Effector memory CD4-positive, alpha-beta T cell (primary cell): ENCODE results near the gene AFF4.
"Not testable (repeated sequence)": the region's sequence is repeated elsewhere in the genome, so short reads cannot be mapped to it uniquely, and the experiment has no call there.

Experiments
- DNase-seq, 3 donors: peaks; one replicate each; pipeline ENCODE4 v3.0.0-alpha.2; 2020
- H3K27ac ChIP-seq: 2 replicates; pipeline ENCODE4 v1.7.0; 2013; ENCODE audit warnings: mild to moderate bottlenecking, low read length, moderate library complexity; ENCODE audit not compliant: insufficient read depth, poor library complexity, severe bottlenecking
- H3K27me3 ChIP-seq: replicated peaks from 2 replicates; pipeline ENCODE4 v1.7.0; 2013; ENCODE audit warnings: mild to moderate bottlenecking, low read length; ENCODE audit not compliant: insufficient read depth, control insufficient read depth, poor library complexity, severe bottlenecking
- H3K36me3 ChIP-seq: 2 replicates; pipeline ENCODE4 v1.7.0; 2013; ENCODE audit warnings: mild to moderate bottlenecking, low read length, moderate library complexity; ENCODE audit not compliant: control insufficient read depth, insufficient read depth
- H3K4me1 ChIP-seq: 2 replicates; pipeline ENCODE4 v1.7.0; 2013; ENCODE audit warnings: low read length, mild to moderate bottlenecking; ENCODE audit not compliant: control insufficient read depth, insufficient read depth, poor library complexity, severe bottlenecking
- H3K4me3 ChIP-seq: 2 replicates; pipeline ENCODE4 v1.7.0; 2013; ENCODE audit warnings: low read length, low read depth, mild to moderate bottlenecking; ENCODE audit not compliant: insufficient read depth, poor library complexity, severe bottlenecking
- H3K9me3 ChIP-seq: 2 replicates; pipeline ENCODE4 v1.7.0; 2013; ENCODE audit warnings: mild to moderate bottlenecking, low read length, moderate library complexity; ENCODE audit not compliant: control insufficient read depth

The AFF4 gene

DNA sequence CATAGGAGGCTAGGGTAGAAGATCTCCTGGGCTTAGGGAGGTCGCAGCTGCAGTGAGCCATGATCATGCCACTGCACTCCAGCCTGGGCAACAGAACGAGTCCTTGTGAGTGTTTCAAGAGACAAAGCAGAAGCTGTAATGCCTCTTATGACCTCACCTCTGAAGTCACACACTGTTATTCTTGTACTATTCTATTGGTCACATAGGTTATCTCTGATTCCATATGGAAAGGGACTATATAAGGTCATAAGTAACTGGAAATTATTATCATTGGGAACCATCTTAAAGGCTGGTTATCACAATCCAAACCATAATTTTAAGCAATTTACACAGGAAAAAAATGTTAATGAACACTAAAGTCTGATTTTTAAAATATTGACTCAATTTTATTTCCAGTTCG, 17.9 kb upstream of the AFF4 start:
- no peak for DNase-seq
- Histone ChIP-seq H3K4me3 (no peak overlapping the region), H3K36me3 (no peaks in the 10 kb centered on the region), H3K9me3 (peaks cover 3% of the 10 kb centered on the region), H3K27ac (no peak overlapping the region), H3K27me3 (no peaks in the 10 kb centered on the region), H3K4me1 (no peaks in the 10 kb centered on the region)

DNA sequence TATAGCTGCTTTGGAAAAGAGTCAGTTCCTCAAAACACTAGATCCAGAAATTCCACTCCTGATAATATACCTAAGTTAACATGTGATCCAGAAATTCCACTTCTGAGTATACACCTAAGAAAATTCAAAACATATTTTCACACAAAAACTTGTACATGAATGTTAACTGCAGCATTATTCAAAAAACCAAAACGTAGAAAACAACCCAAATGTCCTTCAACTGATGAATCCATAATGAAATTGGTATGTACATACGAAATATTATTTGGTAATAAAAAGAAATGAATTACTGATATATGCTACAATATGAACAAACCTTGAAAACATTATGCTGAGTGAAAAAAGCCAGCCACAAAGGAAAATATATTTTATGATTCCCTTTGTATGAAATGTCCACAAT, 16.5 kb upstream of the AFF4 start:
- Histone ChIP-seq H3K4me3 (no peak overlapping the region), H3K36me3 (no peaks in the 10 kb centered on the region), H3K9me3 (peaks cover 3% of the 10 kb centered on the region), H3K27ac (no peak overlapping the region), H3K4me1 (no peaks in the 10 kb centered on the region), H3K27me3 (no peaks in the 10 kb centered on the region)
- DNase-seq: no peak

DNA sequence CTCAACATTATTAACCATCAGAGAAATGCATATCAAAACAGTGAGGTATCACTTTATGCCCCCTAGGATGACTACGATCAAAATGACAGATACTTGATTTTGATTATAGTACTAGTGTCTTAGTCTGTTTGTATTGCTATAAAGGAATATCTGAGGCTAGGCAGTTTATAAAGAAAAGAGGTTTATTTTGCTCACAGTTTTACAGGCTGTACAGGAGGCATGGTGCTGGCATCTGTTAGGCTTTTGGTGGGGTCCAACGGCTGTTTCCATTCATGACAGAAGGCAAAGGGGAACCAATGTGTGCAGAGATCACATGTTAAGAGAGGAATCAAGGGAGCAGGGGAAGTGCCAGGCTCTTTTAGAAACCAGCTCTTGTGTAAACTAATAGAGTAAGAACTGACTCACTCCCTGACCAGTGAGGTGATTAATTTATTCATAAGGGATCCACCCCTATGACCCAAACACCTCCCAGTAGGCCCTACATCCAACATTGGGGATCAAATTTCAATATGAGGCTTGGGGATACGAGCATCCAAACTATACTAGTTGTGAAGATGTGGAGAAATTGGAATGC, 16.0 kb upstream of the AFF4 start:
- DNase-seq: no peak
- Histone ChIP-seq H3K36me3 (no peaks in the 10 kb centered on the region), H3K9me3 (peaks cover 3% of the 10 kb centered on the region), H3K27ac (no peak overlapping the region), H3K4me3 (no peak overlapping the region), H3K4me1 (no peaks in the 10 kb centered on the region), H3K27me3 (no peaks in the 10 kb centered on the region)

- Histone ChIP-seq H3K4me3 (no peak overlapping the region), H3K9me3 (peaks cover 3% of the 10 kb centered on the region), H3K27me3 (no peaks in the 10 kb centered on the region), H3K36me3 (no peaks in the 10 kb centered on the region), H3K4me1 (no peaks in the 10 kb centered on the region), H3K27ac (no peak overlapping the region)
- no peak for DNase-seq
Observed at GRCh38 chr5:132976852-132977251, 13.4 kb upstream of the AFF4 start.

DNA sequence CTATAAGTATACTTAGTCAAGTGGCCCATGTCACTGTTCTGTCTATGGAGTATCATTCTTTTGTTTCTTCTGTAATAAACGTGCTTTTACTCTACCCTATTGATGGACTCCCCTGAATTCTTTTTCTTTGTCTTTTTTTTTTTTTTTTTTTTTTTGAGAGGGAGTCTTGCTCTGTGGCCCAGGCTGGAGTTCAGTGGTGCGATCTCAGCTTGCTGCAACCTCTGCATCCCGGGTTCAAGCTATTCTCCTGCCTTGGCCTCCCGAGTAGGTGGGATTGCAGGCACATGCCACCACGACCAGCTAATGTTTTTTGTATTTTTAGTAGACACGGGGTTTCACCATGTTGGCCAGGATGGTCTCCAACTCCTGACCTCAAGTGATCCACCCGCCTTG, 9.0 kb upstream of the AFF4 start:
- not testable (repeated sequence) for H3K27ac ChIP-seq, H3K9me3 ChIP-seq, H3K36me3 ChIP-seq, H3K4me1 ChIP-seq, DNase-seq, H3K4me3 ChIP-seq, H3K27me3 ChIP-seq

DNA sequence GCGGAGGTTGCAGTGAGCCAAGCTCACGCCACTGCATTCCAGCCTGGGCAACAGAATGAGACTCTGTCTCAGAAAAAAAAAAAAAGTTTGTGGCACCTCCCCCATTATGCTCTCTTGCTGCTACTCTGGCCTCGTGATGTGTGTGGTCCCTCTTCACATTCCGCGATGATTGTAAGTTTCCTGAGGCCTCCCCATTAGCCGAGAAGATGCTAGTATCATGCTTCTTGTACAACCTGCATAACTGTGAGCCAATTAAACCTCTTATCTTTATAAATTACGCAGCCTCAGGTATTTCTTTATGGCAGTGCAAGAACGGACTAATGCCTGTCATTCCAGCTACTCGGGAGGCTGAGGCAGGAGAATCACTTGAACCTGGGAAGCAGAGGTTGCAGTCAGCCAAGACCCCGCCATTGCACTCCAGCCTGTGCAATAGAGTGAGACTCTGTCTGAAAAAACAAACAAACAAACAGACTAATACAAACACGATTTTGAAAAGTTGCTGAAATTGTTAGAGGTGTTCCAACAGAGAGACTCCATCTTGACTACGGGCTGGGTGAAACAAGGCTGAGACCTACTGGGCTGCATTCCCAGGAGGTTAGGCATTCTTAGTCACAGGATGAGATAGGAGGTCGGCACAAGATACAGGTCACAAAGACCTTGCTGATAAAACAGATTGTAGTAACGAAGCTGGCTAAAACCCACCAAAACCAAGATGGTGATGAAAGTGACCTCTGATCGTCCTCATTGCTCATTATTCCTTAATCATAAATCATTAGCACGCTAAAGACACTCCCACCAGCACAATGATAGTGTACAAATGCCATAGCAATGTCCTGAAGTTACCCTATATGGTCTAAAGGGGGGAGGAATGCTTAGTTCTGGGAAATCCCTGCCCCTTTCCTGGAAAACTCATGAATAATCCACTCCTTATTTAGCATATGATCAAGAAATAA, 8.3 kb upstream of the AFF4 start:
- Histone ChIP-seq H3K4me3 (no peak overlapping the region), H3K4me1 (no peaks in the 10 kb centered on the region), H3K27me3 (no peaks in the 10 kb centered on the region), H3K27ac (no peak overlapping the region), H3K36me3 (no peaks in the 10 kb centered on the region), H3K9me3 (peaks cover under 1% of the 10 kb centered on the region)
- no peak for DNase-seq

- Histone ChIP-seq H3K36me3 (no peaks in the 10 kb centered on the region), H3K27me3 (no peaks in the 10 kb centered on the region), H3K4me3 (no peak overlapping the region), H3K4me1 (peaks cover 9% of the 10 kb centered on the region), H3K9me3 (no peaks in the 10 kb centered on the region), H3K27ac (no peak overlapping the region)
- no peak for DNase-seq
Observed at GRCh38 chr5:132965120-132965519, 1.7 kb upstream of the AFF4 start.

GRCh38 chr5:132962429-132963021, 909 bp downstream of the AFF4 start:
- no peaks in the 10 kb centered on the region for H3K9me3 ChIP-seq
- H3K36me3 ChIP-seq: no peaks in the 10 kb centered on the region
- H3K4me3 ChIP-seq: peak overlapping the region; percentile 87
- H3K27me3 ChIP-seq: no peaks in the 10 kb centered on the region
- H3K4me1 ChIP-seq: peaks cover 9% of the 10 kb centered on the region
- DNase-seq: no peak
- H3K27ac ChIP-seq: peak overlapping the region; percentile 88

DNA sequence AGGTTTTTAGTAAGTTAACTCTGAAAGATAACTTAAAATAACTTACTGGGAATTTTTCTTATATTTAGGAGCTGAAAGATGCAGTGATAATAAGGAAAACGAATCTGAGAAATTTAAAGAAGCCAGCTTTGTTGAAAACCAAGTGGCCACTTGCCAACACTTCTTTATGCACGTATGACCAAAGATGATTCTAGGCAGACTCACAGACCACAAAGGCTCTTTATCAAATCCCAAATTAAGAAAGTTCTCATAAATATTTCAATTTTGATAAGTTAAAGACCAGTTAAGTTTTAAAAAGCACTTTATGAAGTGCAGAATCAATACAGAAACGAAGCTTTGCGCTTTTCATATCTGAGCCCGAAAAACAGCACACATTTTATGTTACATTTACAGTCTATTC, 1.5 kb downstream of the AFF4 start:
- H3K4me3 ChIP-seq: peak overlapping the region; percentile 87
- H3K27ac ChIP-seq: peak overlapping the region; percentile 88
- no peaks in the 10 kb centered on the region for H3K36me3 ChIP-seq
- no peaks in the 10 kb centered on the region for H3K27me3 ChIP-seq
- peaks cover 9% of the 10 kb centered on the region for H3K4me1 ChIP-seq
- H3K9me3 ChIP-seq: no peaks in the 10 kb centered on the region
- no peak for DNase-seq
